ENCODE measurements around the gene CGB1.
A peak's percentile ranks its signal among the peaks of the same experiment; 100 is the strongest.

The CGB1 gene

GRCh38 chr19:48993175-48994034 is 43.3 kb downstream of the CGB1 start, which contains the start of the genes GYS1 and RUVBL2:
TSS of gene GYS1 (minus strand) at chr19:48993309. CDS start at chr19:48993112, 197 bp downstream.
TSS of gene RUVBL2 (plus strand) at chr19:48993887. CDS start at chr19:48993912, 25 bp downstream.
- DNase-seq (ENCODE audit: low spot score) = peak; percentile 98

GRCh38 chr19:48992581-48993174 is 44.0 kb downstream of the CGB1 start:
- no peak for DNase-seq (ENCODE audit: low spot score)

- peak; percentile 89 for DNase-seq (ENCODE audit: low spot score)
Measured at GRCh38 chr19:48991873-48992580, 44.7 kb downstream of the CGB1 start.

- DNase-seq (ENCODE audit: low spot score) = no peak
Measured at GRCh38 chr19:48991011-48991609, 45.6 kb downstream of the CGB1 start.

- DNase-seq (ENCODE audit: low spot score) = no peak
Measured at GRCh38 chr19:48990400-48990799, 46.3 kb downstream of the CGB1 start.

GRCh38 chr19:48989701-48990291 is 46.9 kb downstream of the CGB1 start:
- no peak for DNase-seq (ENCODE audit: low spot score)

- no peak for DNase-seq (ENCODE audit: low spot score)
Measured at GRCh38 chr19:48988860-48989259, 47.8 kb downstream of the CGB1 start.

GRCh38 chr19:48988286-48988685 is 48.4 kb downstream of the CGB1 start:
- DNase-seq (ENCODE audit: low spot score) = no peak

GRCh38 chr19:48987323-48987722 is 49.4 kb downstream of the CGB1 start:
- no peak for DNase-seq (ENCODE audit: low spot score)

- no peak for DNase-seq (ENCODE audit: low spot score)
Measured at GRCh38 chr19:48986211-48986610, 50.5 kb downstream of the CGB1 start.

- no peak for DNase-seq (ENCODE audit: low spot score)
Measured at GRCh38 chr19:48985711-48986110, 51.0 kb downstream of the CGB1 start.

Measured in AG08396 (cell line).